NCI-H187 treated with DMSO at 0.1 percent for 48 hours (cell line): ENCODE measurements around the gene CRABP2.

Source experiments
- DNase-seq: peaks from one replicate; lab custom pipeline; 2025; lab: John Stamatoyannopoulos, UW

Gene CRABP2

DNA sequence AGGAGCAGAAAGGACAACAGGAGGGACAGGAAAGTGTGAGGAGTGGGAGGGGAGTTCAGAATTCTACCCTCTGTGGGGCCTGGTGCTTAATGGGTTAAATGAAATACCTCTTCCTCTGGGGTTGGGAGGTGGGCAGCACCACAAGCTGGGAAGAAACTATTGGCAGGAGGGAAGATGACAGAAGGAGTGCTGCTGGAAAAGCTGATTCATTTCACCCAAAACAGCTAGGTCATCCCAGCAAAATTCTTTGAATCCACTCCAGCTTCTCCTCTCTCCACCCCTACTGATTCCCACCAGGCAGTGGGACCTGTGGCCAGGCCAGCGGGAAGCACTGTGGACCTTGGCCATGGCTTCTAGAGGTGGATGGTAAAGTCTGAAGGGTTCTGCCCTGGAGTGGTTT is 50.7 kb downstream of the CRABP2 start:
- no peak for DNase-seq

DNA sequence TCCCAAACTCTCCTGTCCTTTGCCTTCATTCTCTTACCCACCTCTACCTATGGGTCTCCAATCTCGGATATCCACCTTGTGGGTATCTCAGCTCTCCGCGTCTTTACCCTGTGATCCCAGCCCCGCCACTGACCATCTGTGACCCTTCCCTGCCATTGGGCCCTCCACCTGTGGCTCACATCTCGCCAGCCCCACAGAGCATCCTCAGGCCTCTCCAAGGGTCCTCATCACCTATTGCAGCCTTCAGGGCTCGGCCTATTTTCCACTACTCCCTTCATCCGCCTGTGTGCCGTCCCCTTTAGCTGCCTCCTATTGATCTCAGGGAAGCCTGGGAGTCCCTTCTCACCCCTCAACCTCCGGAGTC is 52.4 kb downstream of the CRABP2 start:
- no peak for DNase-seq

DNA sequence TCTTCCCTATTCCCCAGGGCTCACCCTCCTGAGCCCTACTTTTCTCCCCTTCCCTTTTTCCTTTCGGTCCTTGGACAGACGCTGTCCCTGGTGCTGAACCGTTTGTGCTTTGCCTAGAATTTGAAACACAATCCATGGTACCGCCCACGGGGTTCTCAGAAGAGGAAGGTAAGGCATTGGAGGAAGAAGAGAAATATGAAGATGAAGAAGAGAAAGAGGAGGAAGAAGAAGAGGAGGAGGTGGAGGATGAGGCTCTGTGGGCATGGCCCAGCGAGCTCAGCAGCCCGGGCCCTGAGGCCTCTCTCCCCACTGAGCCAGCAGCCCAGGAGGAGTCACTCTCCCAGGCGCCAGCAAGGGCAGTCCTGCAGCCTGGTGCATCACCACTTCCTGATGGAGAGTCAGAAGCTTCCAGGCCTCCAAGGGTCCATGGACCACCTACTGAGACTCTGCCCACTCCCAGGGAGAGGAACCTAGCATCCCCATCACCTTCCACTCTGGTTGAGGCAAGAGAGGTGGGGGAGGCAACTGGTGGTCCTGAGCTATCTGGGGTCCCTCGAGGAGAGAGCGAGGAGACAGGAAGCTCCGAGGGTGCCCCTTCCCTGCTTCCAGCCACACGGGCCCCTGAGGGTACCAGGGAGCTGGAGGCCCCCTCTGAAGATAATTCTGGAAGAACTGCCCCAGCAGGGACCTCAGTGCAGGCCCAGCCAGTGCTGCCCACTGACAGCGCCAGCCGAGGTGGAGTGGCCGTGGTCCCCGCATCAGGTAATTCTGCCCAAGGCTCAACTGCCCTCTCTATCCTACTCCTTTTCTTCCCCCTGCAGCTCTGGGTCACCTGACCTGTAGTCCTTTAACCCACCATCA is 53.0 kb downstream of the CRABP2 start:
- no peak for DNase-seq
